Ovary (tissue), 3 donors: Measurements from ENCODE around the gene STK16.

Experiments used
- CTCF ChIP-seq, 3 donors: fragments of 450-650 bp in 2 of 3; fragments of 200-600 bp in 1 of 3; IDR thresholded peaks; one replicate each; pipeline versions ENCODE4 v1.5.1 to v1.8.0; 2016 to 2022; ENCODE audit warnings: antibody characterized with exemption in 3 of 3, mild to moderate bottlenecking in 1 of 3
- POLR2A ChIP-seq: fragments of 450-650 bp; IDR thresholded peaks from one replicate; pipeline ENCODE4 v1.6.1; 2017; ENCODE audit warnings: antibody characterized with exemption, mild to moderate bottlenecking, moderate library complexity
- donor health status: DM: no; HTN: no; CAD: no.

- TF ChIP-seq CTCF (IDR thresholded peaks at IDR 0.05): no peak
- no peak for TF ChIP-seq POLR2A
Measured at GRCh38 chr2:219291910-219292490, 46.7 kb downstream of the STK16 start.
